Umbilical cord (tissue), 2 donors: ENCODE results near the gene DCLK1. TPM values are rescaled to one million over a fixed set of nuclear protein-coding genes. Genes with fewer than 3 reads are reported as not detected.
"Not testable (repeated sequence)": the region's sequence is repeated elsewhere in the genome, so short reads cannot be mapped to it uniquely, and the experiment has no call there.

Experiments
- DNase-seq: peaks from one replicate; pipeline ENCODE4 v3.0.0-alpha.2; 2015; ENCODE audit warnings: low spot score
- total RNA-seq: library from RNA; depleted of rRNA; stranded (reverse); fragments of >200 nt; gene quantifications from one replicate; pipeline ENCODE4 v1.2.3, GENCODE V29; 2014; ENCODE audit warnings: low replicate concordance; ENCODE audit not compliant: insufficient read depth

DCLK1 gene
- total RNA-seq, 1 donor from 2014 or later, result 7.7 TPM

GRCh38 chr13:35987572-35988513 is 143.3 kb downstream of the DCLK1 start:
- DNase-seq, result no peak

GRCh38 chr13:35984776-35985453 is 146.3 kb downstream of the DCLK1 start:
- DNase-seq, result no peak

GRCh38 chr13:35984287-35984686 is 146.9 kb downstream of the DCLK1 start:
- DNase-seq, result no peak

GRCh38 chr13:35983703-35984102 is 147.5 kb downstream of the DCLK1 start:
- not testable (repeated sequence) for DNase-seq

GRCh38 chr13:35983206-35983605 is 148.0 kb downstream of the DCLK1 start:
- no peak for DNase-seq

- DNase-seq, result peak; percentile 82
Observed at GRCh38 chr13:35979361-35979951, 151.7 kb downstream of the DCLK1 start.

GRCh38 chr13:35978607-35979316 is 152.4 kb downstream of the DCLK1 start:
- peak; percentile 62 for DNase-seq

GRCh38 chr13:35977060-35977459 is 154.1 kb downstream of the DCLK1 start:
- DNase-seq, result no peak

GRCh38 chr13:35976126-35976525 is 155.1 kb downstream of the DCLK1 start:
- no peak for DNase-seq

GRCh38 chr13:35966951-35967350 is 164.2 kb downstream of the DCLK1 start:
- DNase-seq, result not testable (repeated sequence)

- no peak for DNase-seq
Observed at GRCh38 chr13:35966024-35966423, 165.2 kb downstream of the DCLK1 start.

- DNase-seq, result no peak
Observed at GRCh38 chr13:35965226-35965927, 165.8 kb downstream of the DCLK1 start.

- peak; percentile 28 for DNase-seq
Observed at GRCh38 chr13:35964863-35965180, 166.4 kb downstream of the DCLK1 start.

- no peak for DNase-seq
Observed at GRCh38 chr13:35964011-35964862, 166.9 kb downstream of the DCLK1 start.

- no peak for DNase-seq
Observed at GRCh38 chr13:35961461-35962220, 169.5 kb downstream of the DCLK1 start.

- no peak for DNase-seq
Observed at GRCh38 chr13:35961002-35961401, 170.2 kb downstream of the DCLK1 start.

GRCh38 chr13:35957996-35958395 is 173.2 kb downstream of the DCLK1 start:
- no peak for DNase-seq

- DNase-seq, result no peak
Observed at GRCh38 chr13:35957241-35957731, 173.9 kb downstream of the DCLK1 start.

GRCh38 chr13:35956074-35956473 is 175.1 kb downstream of the DCLK1 start:
- no peak for DNase-seq
